ENCODE results near the gene GTF2I.
"Not testable (repeated sequence)": the region's sequence is repeated elsewhere in the genome, so short reads cannot be mapped to it uniquely, and the experiment has no call there.

- TF ChIP-seq, protein P1, sequence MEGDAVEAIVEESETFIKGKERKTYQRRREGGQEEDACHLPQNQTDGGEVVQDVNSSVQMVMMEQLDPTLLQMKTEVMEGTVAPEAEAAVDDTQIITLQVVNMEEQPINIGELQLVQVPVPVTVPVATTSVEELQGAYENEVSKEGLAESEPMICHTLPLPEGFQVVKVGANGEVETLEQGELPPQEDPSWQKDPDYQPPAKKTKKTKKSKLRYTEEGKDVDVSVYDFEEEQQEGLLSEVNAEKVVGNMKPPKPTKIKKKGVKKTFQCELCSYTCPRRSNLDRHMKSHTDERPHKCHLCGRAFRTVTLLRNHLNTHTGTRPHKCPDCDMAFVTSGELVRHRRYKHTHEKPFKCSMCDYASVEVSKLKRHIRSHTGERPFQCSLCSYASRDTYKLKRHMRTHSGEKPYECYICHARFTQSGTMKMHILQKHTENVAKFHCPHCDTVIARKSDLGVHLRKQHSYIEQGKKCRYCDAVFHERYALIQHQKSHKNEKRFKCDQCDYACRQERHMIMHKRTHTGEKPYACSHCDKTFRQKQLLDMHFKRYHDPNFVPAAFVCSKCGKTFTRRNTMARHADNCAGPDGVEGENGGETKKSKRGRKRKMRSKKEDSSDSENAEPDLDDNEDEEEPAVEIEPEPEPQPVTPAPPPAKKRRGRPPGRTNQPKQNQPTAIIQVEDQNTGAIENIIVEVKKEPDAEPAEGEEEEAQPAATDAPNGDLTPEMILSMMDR (IDR thresholded peaks at IDR 0.05; ENCODE audit: extremely low read depth in 1 of 2, insufficient read depth in 1 of 2, low read depth in 1 of 2, low read length in 2 of 2), result not testable (repeated sequence)
- TF ChIP-seq GATA2 (IDR thresholded peaks at IDR 0.05; ENCODE audit: insufficient read depth, insufficient read length, low read depth, low read length); POLR2A (IDR thresholded peaks at IDR 0.05; ENCODE audit: low read depth, low read length): not testable (repeated sequence)
- TF ChIP-seq, protein P2, sequence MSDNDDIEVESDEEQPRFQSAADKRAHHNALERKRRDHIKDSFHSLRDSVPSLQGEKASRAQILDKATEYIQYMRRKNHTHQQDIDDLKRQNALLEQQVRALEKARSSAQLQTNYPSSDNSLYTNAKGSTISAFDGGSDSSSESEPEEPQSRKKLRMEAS (IDR thresholded peaks at IDR 0.05; ENCODE audit: insufficient read depth, insufficient read length), result not testable (repeated sequence)
These were observed 107.8 kb downstream of the GTF2I start for GRCh38 chr7:74765205-74765918.

Data from endothelial cell of umbilical vein (primary cell).